ENCODE results near the gene GAS6. TPM values are rescaled to one million over a fixed set of nuclear protein-coding genes. Genes with fewer than 3 reads are reported as not detected.

Gene GAS6
- total RNA-seq, 1 donor: 3.3 TPM

- H3K27me3 ChIP-seq (ENCODE audit: insufficient read depth, low read length): peaks cover 37% of the 10 kb centered on the region
- peaks cover 22% of the 10 kb centered on the region for H3K4me1 ChIP-seq (ENCODE audit: insufficient read depth, low read length)
- H3K4me3 ChIP-seq (ENCODE audit: low read length): peak overlapping the region; percentile 30
- no peaks in the 10 kb centered on the region for H3K9me3 ChIP-seq (ENCODE audit: low read depth, low read length)
These were observed 849 bp downstream of the GAS6 start for GRCh38 chr13:113862931-113863523.

GRCh38 chr13:113862191-113862930 is 1.5 kb downstream of the GAS6 start:
- Histone ChIP-seq H3K4me1 (ENCODE audit: insufficient read depth, low read length) (peaks cover 22% of the 10 kb centered on the region), H3K27me3 (ENCODE audit: insufficient read depth, low read length) (peaks cover 32% of the 10 kb centered on the region), H3K4me3 (ENCODE audit: low read length) (no peak overlapping the region), H3K9me3 (ENCODE audit: low read depth, low read length) (no peaks in the 10 kb centered on the region)

- Histone ChIP-seq H3K9me3 (ENCODE audit: low read depth, low read length) (no peaks in the 10 kb centered on the region), H3K27me3 (ENCODE audit: insufficient read depth, low read length) (peaks cover 29% of the 10 kb centered on the region), H3K4me1 (ENCODE audit: insufficient read depth, low read length) (peaks cover 22% of the 10 kb centered on the region), H3K4me3 (ENCODE audit: low read length) (no peak overlapping the region)
These were observed 2.3 kb downstream of the GAS6 start for GRCh38 chr13:113861433-113862030.

- H3K4me3 ChIP-seq (ENCODE audit: low read length): no peak overlapping the region
- H3K9me3 ChIP-seq (ENCODE audit: low read depth, low read length): no peaks in the 10 kb centered on the region
- peaks cover 22% of the 10 kb centered on the region for H3K4me1 ChIP-seq (ENCODE audit: insufficient read depth, low read length)
- H3K27me3 ChIP-seq (ENCODE audit: insufficient read depth, low read length): peaks cover 22% of the 10 kb centered on the region
These were observed 3.0 kb downstream of the GAS6 start for GRCh38 chr13:113860665-113861432.

- peaks cover 25% of the 10 kb centered on the region for H3K4me1 ChIP-seq (ENCODE audit: insufficient read depth, low read length)
- no peak overlapping the region for H3K4me3 ChIP-seq (ENCODE audit: low read length)
- peaks cover 15% of the 10 kb centered on the region for H3K27me3 ChIP-seq (ENCODE audit: insufficient read depth, low read length)
These were observed 3.7 kb downstream of the GAS6 start for GRCh38 chr13:113860051-113860664.

GRCh38 chr13:113859311-113860050 is 4.4 kb downstream of the GAS6 start:
- peaks cover 28% of the 10 kb centered on the region for H3K4me1 ChIP-seq (ENCODE audit: insufficient read depth, low read length)
- no peak overlapping the region for H3K4me3 ChIP-seq (ENCODE audit: low read length)
- H3K27me3 ChIP-seq (ENCODE audit: insufficient read depth, low read length): peaks cover 11% of the 10 kb centered on the region
- no peaks in the 10 kb centered on the region for H3K9me3 ChIP-seq (ENCODE audit: low read depth, low read length)

More at GRCh38 chr13:113860051-113860664, 3.7 kb downstream of the GAS6 start:
- H3K9me3 ChIP-seq (ENCODE audit: low read depth, low read length): no peaks in the 10 kb centered on the region

GRCh38 chr13:113857531-113858195 is 6.2 kb downstream of the GAS6 start:
- Histone ChIP-seq H3K9me3 (ENCODE audit: low read depth, low read length) (no peaks in the 10 kb centered on the region), H3K4me3 (ENCODE audit: low read length) (no peak overlapping the region), H3K27me3 (ENCODE audit: insufficient read depth, low read length) (peaks cover 6% of the 10 kb centered on the region), H3K4me1 (ENCODE audit: insufficient read depth, low read length) (peaks cover 23% of the 10 kb centered on the region)

- H3K27me3 ChIP-seq (ENCODE audit: insufficient read depth, low read length): peaks cover 2% of the 10 kb centered on the region
- H3K9me3 ChIP-seq (ENCODE audit: low read depth, low read length): no peaks in the 10 kb centered on the region
- peaks cover 17% of the 10 kb centered on the region for H3K4me1 ChIP-seq (ENCODE audit: insufficient read depth, low read length)
- H3K4me3 ChIP-seq (ENCODE audit: low read length): no peak overlapping the region
These were observed 7.2 kb downstream of the GAS6 start for GRCh38 chr13:113856716-113857065.

- H3K9me3 ChIP-seq (ENCODE audit: low read depth, low read length): no peaks in the 10 kb centered on the region
- H3K4me1 ChIP-seq (ENCODE audit: insufficient read depth, low read length): peaks cover 17% of the 10 kb centered on the region
- peaks cover 2% of the 10 kb centered on the region for H3K27me3 ChIP-seq (ENCODE audit: insufficient read depth, low read length)
- H3K4me3 ChIP-seq (ENCODE audit: low read length): no peak overlapping the region
These were observed 7.8 kb downstream of the GAS6 start for GRCh38 chr13:113855931-113856715.

GRCh38 chr13:113855012-113855921 is 8.6 kb downstream of the GAS6 start:
- Histone ChIP-seq H3K27me3 (ENCODE audit: insufficient read depth, low read length) (peaks cover 2% of the 10 kb centered on the region), H3K4me3 (ENCODE audit: low read length) (no peak overlapping the region)

GRCh38 chr13:113854238-113855011 is 9.5 kb downstream of the GAS6 start:
- peaks cover 2% of the 10 kb centered on the region for H3K27me3 ChIP-seq (ENCODE audit: insufficient read depth, low read length)
- no peaks in the 10 kb centered on the region for H3K9me3 ChIP-seq (ENCODE audit: low read depth, low read length)
- H3K4me3 ChIP-seq (ENCODE audit: low read length): no peak overlapping the region
- H3K4me1 ChIP-seq (ENCODE audit: insufficient read depth, low read length): peaks cover 17% of the 10 kb centered on the region

More at GRCh38 chr13:113855012-113855921, 8.6 kb downstream of the GAS6 start:
- H3K4me1 ChIP-seq (ENCODE audit: insufficient read depth, low read length): peaks cover 17% of the 10 kb centered on the region
- no peaks in the 10 kb centered on the region for H3K9me3 ChIP-seq (ENCODE audit: low read depth, low read length)
